ENCODE data around the gene FAM20C. TPM values are rescaled to one million over a fixed set of nuclear protein-coding genes. Genes with fewer than 3 reads are reported as not detected.
A peak's percentile ranks its signal among the peaks of the same experiment; 100 is the strongest.
"Not testable (repeated sequence)": the region's sequence is repeated elsewhere in the genome, so short reads cannot be mapped to it uniquely, and the experiment has no call there.

FAM20C gene
- total RNA-seq, 1 experiment from 2014 or later = 300 TPM

- no peak for DNase-seq (ENCODE audit: low read depth)
These were observed 98.4 kb downstream of the FAM20C start for GRCh38 chr7:290554-291372.

GRCh38 chr7:291373-292092, 99.2 kb downstream of the FAM20C start:
- DNase-seq (ENCODE audit: low read depth) = peak; percentile 53

GRCh38 chr7:292226-292625, 99.9 kb downstream of the FAM20C start:
- DNase-seq (ENCODE audit: low read depth) = no peak

GRCh38 chr7:292826-293225, 100.5 kb downstream of the FAM20C start:
- DNase-seq (ENCODE audit: low read depth) = no peak

- no peak for DNase-seq (ENCODE audit: low read depth)
These were observed 101.5 kb downstream of the FAM20C start for GRCh38 chr7:293681-294439.

- no peak for DNase-seq (ENCODE audit: low read depth)
These were observed 102.2 kb downstream of the FAM20C start for GRCh38 chr7:294440-295154.

- DNase-seq (ENCODE audit: low read depth) = no peak
These were observed 103.1 kb downstream of the FAM20C start for GRCh38 chr7:295155-296154.

GRCh38 chr7:296373-296945, 104.1 kb downstream of the FAM20C start:
- DNase-seq (ENCODE audit: low read depth) = no peak

- DNase-seq (ENCODE audit: low read depth) = not testable (repeated sequence)
These were observed 104.8 kb downstream of the FAM20C start for GRCh38 chr7:297141-297540.

- no peak for DNase-seq (ENCODE audit: low read depth)
These were observed 105.4 kb downstream of the FAM20C start for GRCh38 chr7:297611-298374.

GRCh38 chr7:298375-298702, 106.0 kb downstream of the FAM20C start:
- DNase-seq (ENCODE audit: low read depth) = no peak

- DNase-seq (ENCODE audit: low read depth) = no peak
These were observed 106.4 kb downstream of the FAM20C start for GRCh38 chr7:298743-299142.

GRCh38 chr7:299169-299568, 106.8 kb downstream of the FAM20C start:
- DNase-seq (ENCODE audit: low read depth) = no peak

- DNase-seq (ENCODE audit: low read depth) = no peak
These were observed 107.3 kb downstream of the FAM20C start for GRCh38 chr7:299628-300027.

- no peak for DNase-seq (ENCODE audit: low read depth)
These were observed 107.7 kb downstream of the FAM20C start for GRCh38 chr7:300048-300447.

GRCh38 chr7:300546-301290, 108.3 kb downstream of the FAM20C start:
- DNase-seq (ENCODE audit: low read depth) = no peak

GRCh38 chr7:301291-302053, 109.1 kb downstream of the FAM20C start:
- DNase-seq (ENCODE audit: low read depth) = no peak
